Activated naive CD8-positive, alpha-beta T cell (primary cell): ENCODE measurements around the gene IGFLR1.

Experiments used
- H3K27ac Mint-ChIP-seq: one replicate; pipeline ENCODE4 v1.8.0; 2021; ENCODE audit warnings: mixed read lengths
- H3K27me3 Mint-ChIP-seq: one replicate; pipeline ENCODE4 v1.8.0; 2021; ENCODE audit warnings: mixed read lengths
- H3K36me3 Mint-ChIP-seq: one replicate; pipeline ENCODE4 v1.8.0; 2021; ENCODE audit warnings: mixed read lengths
- H3K4me1 Mint-ChIP-seq: one replicate; pipeline ENCODE4 v1.8.0; 2021; ENCODE audit warnings: low read depth, mixed read lengths
- H3K4me3 Mint-ChIP-seq: one replicate; pipeline ENCODE4 v1.8.0; 2021; ENCODE audit warnings: mild to moderate bottlenecking, mixed read lengths
- H3K9me3 Mint-ChIP-seq: one replicate; pipeline ENCODE4 v1.8.0; 2021; ENCODE audit warnings: low read depth, mixed read lengths

Gene IGFLR1

GRCh38 chr19:35719402-35720162, 22.7 kb downstream of the IGFLR1 start:
- Mint-ChIP-seq H3K9me3 (no peaks in the 10 kb centered on the region), H3K27ac (peak overlapping the region; percentile 64), H3K4me1 (peaks cover 30% of the 10 kb centered on the region), H3K27me3 (no peaks in the 10 kb centered on the region), H3K4me3 (peak overlapping the region; percentile 93), H3K36me3 (peaks cover 4% of the 10 kb centered on the region)

- Mint-ChIP-seq H3K4me3 (peak overlapping the region; percentile 93), H3K27ac (peak overlapping the region; percentile 85), H3K27me3 (no peaks in the 10 kb centered on the region), H3K36me3 (peaks cover 7% of the 10 kb centered on the region), H3K9me3 (no peaks in the 10 kb centered on the region), H3K4me1 (peaks cover 41% of the 10 kb centered on the region)
Observed at GRCh38 chr19:35718345-35719041, 23.8 kb downstream of the IGFLR1 start.

- H3K4me1 Mint-ChIP-seq, result peaks cover 45% of the 10 kb centered on the region
- H3K36me3 Mint-ChIP-seq, result peaks cover 7% of the 10 kb centered on the region
- peak within 1 kb of the TSS; percentile 93 for H3K4me3 Mint-ChIP-seq
- H3K27ac Mint-ChIP-seq, result peak within 1 kb of the TSS; percentile 96
- no peaks in the 10 kb centered on the region for H3K27me3 Mint-ChIP-seq
- no peaks in the 10 kb centered on the region for H3K9me3 Mint-ChIP-seq
Observed at GRCh38 chr19:35717665-35718344, 24.4 kb downstream of the IGFLR1 start, which contains the start of gene KMT2B. KMT2B (plus strand) TSS chr19:35718003; CDS start chr19:35718019, 16 bp downstream.

GRCh38 chr19:35716801-35717664, 25.2 kb downstream of the IGFLR1 start:
- H3K27me3 Mint-ChIP-seq, result no peaks in the 10 kb centered on the region
- peak overlapping the region; percentile 96 for H3K27ac Mint-ChIP-seq
- H3K4me1 Mint-ChIP-seq, result peaks cover 51% of the 10 kb centered on the region
- peak overlapping the region; percentile 93 for H3K4me3 Mint-ChIP-seq
- H3K36me3 Mint-ChIP-seq, result peaks cover 7% of the 10 kb centered on the region
- H3K9me3 Mint-ChIP-seq, result no peaks in the 10 kb centered on the region

- Mint-ChIP-seq H3K4me1 (peaks cover 51% of the 10 kb centered on the region), H3K27ac (peak overlapping the region; percentile 96), H3K27me3 (no peaks in the 10 kb centered on the region), H3K36me3 (peaks cover 7% of the 10 kb centered on the region), H3K9me3 (no peaks in the 10 kb centered on the region), H3K4me3 (peak overlapping the region; percentile 93)
Observed at GRCh38 chr19:35715981-35716800, 26.1 kb downstream of the IGFLR1 start.

GRCh38 chr19:35715355-35715809, 26.9 kb downstream of the IGFLR1 start:
- no peaks in the 10 kb centered on the region for H3K27me3 Mint-ChIP-seq
- H3K27ac Mint-ChIP-seq, result peak overlapping the region; percentile 96
- H3K36me3 Mint-ChIP-seq, result peaks cover 7% of the 10 kb centered on the region
- peak overlapping the region; percentile 93 for H3K4me3 Mint-ChIP-seq
- H3K4me1 Mint-ChIP-seq, result peaks cover 59% of the 10 kb centered on the region
- no peaks in the 10 kb centered on the region for H3K9me3 Mint-ChIP-seq

GRCh38 chr19:35714601-35715354, 27.5 kb downstream of the IGFLR1 start:
- Mint-ChIP-seq H3K27me3 (no peaks in the 10 kb centered on the region), H3K4me3 (peak overlapping the region; percentile 93), H3K27ac (peak overlapping the region; percentile 99), H3K36me3 (peaks cover 7% of the 10 kb centered on the region), H3K4me1 (peaks cover 60% of the 10 kb centered on the region), H3K9me3 (no peaks in the 10 kb centered on the region)

GRCh38 chr19:35713904-35714495, 28.3 kb downstream of the IGFLR1 start:
- Mint-ChIP-seq H3K9me3 (no peaks in the 10 kb centered on the region), H3K27ac (peak overlapping the region; percentile 99), H3K27me3 (no peaks in the 10 kb centered on the region), H3K4me1 (peaks cover 53% of the 10 kb centered on the region), H3K36me3 (peaks cover 7% of the 10 kb centered on the region), H3K4me3 (peak overlapping the region; percentile 93)

GRCh38 chr19:35713506-35713850, 28.8 kb downstream of the IGFLR1 start:
- Mint-ChIP-seq H3K4me1 (peaks cover 53% of the 10 kb centered on the region), H3K36me3 (peaks cover 7% of the 10 kb centered on the region), H3K4me3 (peak overlapping the region; percentile 93), H3K27me3 (no peaks in the 10 kb centered on the region), H3K27ac (peak overlapping the region; percentile 99), H3K9me3 (no peaks in the 10 kb centered on the region)

GRCh38 chr19:35712567-35713505, 29.4 kb downstream of the IGFLR1 start:
- Mint-ChIP-seq H3K4me1 (peaks cover 53% of the 10 kb centered on the region), H3K27ac (peak overlapping the region; percentile 99), H3K4me3 (peak overlapping the region; percentile 93)

GRCh38 chr19:35710784-35711723, 31.2 kb downstream of the IGFLR1 start:
- Mint-ChIP-seq H3K4me1 (peaks cover 48% of the 10 kb centered on the region), H3K36me3 (peaks cover 2% of the 10 kb centered on the region), H3K4me3 (peak overlapping the region; percentile 74), H3K9me3 (no peaks in the 10 kb centered on the region), H3K27ac (peak overlapping the region; percentile 99), H3K27me3 (no peaks in the 10 kb centered on the region)

More at GRCh38 chr19:35712567-35713505, 29.4 kb downstream of the IGFLR1 start:
- peaks cover 7% of the 10 kb centered on the region for H3K36me3 Mint-ChIP-seq
- H3K9me3 Mint-ChIP-seq, result no peaks in the 10 kb centered on the region
- H3K27me3 Mint-ChIP-seq, result no peaks in the 10 kb centered on the region
